GM18505 (cell line): ENCODE data around the gene EIF3L.

Experiments used
- ATAC-seq: cut with Tn5 transposase; IDR thresholded peaks from one replicate; pipeline ENCODE4 v1.9.1; 2021; ENCODE audit not compliant: unreplicated experiment
- POLR2A ChIP-seq: IDR thresholded peaks from 4 replicates; pipeline ENCODE4 v1.6.1; 2011; ENCODE audit warnings: borderline replicate concordance; ENCODE audit not compliant: insufficient read depth, insufficient read length; ENCODE audit errors: extremely low read depth

EIF3L gene

DNA sequence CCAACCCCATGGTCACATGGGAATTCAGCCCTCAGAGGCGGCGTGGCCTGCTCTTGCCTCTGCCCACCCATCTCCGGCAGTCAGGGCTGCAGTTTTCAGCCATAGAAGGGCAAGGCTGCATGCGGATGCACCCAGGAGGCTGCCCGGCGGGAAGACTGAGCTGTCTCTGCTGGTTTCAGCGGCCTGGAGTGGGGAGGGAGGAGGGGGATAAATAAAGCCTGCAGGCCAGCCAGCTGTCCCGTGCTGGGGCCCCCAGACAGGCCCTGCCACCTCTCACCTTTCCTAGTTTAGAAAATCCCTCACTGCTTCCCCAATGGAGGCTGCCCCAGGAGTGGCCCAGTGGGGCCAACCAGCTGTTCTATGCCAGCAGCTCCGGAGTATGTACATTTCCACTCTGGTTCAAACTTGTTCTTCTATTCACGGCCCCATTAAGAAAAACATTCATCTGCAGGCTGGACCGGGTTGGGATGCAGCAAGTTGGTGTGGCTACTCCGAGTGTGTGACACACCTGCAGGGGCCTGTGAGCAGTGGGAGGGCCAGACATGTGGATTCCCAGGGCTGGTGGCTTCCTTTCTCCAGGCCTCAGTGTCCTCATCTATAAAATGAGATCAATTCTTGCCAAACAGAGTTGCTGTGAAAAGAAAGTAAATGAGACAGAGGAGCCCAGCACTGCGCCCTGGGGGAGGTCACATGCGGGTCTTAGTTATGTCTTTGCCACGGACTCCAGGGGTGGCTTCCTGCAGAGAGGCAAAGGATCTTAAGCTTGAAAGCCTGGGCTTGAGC is 61.9 kb downstream of the EIF3L start:
- TF ChIP-seq POLR2A: no peak
- ATAC-seq: no peak

DNA sequence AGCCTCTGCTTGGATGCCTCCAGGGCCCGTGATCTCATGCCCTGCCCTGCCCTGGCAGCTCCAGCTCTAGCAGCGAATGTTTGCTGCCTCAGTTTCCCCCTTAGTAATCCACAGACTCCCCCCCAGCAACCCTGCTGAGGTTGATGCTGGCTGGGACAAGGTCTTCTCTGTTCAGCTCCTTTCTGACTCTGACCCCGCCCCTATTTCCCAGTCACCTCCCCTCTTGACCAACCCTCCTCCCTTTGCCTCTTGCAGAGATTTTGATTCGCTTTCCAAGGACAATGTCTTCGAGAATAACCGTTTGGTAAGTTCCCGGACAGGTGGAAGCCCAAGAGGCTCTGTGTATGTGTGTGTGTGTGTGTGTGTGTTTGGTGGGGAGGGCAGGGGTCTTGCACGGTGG is 62.5 kb downstream of the EIF3L start:
- no peak for ATAC-seq
- TF ChIP-seq POLR2A: no peak

DNA sequence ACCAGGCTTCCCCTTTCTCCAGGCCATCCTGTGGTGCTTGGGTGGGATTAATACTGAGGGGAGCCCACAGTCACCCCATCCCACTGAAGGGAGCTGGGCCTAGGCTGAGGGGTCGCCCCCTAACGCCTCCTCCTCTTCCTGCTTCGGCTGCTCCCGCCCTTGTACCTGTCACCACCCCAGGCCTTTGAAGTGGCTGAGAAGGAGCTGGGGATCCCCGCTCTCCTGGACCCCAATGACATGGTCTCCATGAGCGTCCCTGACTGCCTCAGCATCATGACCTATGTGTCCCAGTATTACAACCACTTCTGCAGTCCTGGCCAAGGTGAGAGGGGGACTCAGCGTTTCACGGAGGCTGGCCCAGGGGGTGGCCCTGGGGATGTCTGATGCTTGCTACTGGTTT is 63.0 kb downstream of the EIF3L start:
- no peak for ATAC-seq
- TF ChIP-seq POLR2A: no peak

DNA sequence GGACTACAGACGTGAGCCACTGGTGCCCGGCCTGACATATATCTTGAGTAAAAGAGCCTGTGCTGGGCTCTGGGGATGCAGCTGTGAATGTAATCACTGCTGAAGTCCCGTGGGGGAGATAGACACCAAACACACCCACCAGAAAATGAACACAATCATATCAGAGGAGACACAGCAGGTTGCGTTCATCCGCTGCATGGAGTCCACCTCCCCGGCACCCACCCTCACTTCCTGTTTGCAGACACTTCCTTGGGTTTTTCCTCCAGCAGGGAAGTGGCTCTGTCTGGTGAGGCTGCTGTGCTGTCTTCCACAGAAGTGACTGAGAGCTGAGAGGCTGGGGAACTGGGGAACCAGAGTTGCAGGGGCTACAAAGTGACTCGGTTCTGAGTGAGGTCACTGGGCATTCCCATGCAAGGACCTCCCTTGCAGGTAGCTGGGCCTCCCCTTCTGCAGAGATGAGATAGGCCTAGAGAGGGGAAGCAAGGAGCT is 64.1 kb downstream of the EIF3L start:
- no peak for ATAC-seq
- TF ChIP-seq POLR2A: no peak

DNA sequence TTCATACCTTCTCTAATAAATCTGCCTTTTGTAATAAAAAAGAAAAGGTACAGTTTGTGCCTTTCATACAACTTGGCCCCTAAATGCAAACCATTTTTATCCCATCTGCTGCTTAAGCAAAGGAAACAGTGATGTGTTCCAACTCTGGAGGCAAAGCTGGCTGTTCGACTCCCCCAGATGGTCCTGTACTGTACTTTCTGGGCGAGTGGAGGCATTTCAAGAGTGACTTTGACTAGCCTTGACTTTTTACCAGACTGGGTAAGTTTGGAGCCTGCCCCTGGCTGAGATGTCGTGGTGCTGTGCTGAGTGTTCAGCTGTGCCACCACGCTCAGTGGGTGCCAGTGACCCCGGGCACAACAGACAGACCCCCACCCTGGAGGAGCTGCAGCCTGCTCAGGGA is 67.1 kb downstream of the EIF3L start:
- no peak for ATAC-seq
- TF ChIP-seq POLR2A: no peak

DNA sequence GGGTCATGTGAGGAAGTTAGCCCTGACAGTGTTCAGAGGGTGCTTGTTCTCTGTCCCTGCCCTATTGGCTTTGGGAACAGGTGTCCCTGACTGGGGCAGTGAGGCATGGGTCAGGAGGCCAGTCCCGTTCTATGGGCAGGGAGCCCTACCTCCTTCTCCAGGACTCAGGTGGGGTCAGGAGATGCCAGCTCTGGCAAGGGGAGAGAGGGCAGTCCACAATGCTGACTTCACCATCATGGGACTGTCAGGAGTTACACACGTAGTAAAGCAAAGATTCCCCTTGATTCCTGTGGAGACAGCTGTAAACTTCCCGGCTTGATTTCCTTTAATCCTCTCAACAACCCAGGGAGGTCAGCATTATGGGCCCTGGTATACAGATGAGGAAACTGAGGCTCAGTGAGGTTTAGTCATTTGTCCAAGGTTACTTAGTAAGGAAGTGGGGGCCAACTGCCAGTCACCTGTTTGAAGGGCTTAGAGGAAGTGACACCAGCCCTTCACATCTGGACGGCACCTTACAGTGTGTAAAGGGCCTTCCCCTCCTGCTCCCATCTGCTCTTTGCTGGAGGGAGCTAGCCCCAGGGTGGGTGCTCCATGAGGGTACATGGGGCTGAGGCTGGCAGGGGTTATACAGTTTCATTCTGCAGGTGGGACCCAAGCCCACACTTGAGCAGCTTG is 68.8 kb downstream of the EIF3L start:
- ATAC-seq: no peak
- TF ChIP-seq POLR2A: no peak

DNA sequence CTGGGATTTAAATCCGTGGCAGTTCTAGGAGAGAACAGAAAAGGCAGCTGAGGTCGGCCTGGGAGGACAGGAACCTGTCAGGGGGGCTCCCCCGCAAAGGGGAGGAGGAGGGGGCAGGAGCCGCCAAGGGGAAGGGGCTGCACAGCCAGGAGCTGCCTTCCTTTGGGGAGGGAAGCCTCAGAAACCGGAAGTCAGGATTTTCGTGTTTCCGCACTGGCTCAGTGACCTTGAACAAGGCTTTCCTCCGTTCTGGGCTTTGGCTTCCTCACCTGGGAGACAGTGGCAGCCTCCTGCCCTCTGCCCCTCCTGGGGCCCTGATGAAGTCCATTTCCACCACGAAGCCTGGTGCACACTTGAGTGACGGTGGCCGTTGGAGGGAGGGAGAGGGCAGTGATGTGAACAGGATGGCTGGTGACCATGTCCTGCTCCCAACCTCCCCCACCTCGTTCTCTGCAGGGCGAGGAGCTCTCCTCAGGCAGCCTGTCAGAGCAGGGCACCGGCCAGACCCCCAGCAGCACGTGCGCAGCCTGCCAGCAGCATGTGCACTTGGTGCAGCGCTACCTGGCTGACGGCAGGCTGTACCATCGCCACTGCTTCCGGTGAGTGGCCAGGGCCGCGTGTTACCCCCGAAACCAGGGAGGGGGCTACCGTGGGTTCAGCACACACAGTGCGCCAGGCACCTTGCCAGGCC is 69.5 kb downstream of the EIF3L start:
- no peak for TF ChIP-seq POLR2A

DNA sequence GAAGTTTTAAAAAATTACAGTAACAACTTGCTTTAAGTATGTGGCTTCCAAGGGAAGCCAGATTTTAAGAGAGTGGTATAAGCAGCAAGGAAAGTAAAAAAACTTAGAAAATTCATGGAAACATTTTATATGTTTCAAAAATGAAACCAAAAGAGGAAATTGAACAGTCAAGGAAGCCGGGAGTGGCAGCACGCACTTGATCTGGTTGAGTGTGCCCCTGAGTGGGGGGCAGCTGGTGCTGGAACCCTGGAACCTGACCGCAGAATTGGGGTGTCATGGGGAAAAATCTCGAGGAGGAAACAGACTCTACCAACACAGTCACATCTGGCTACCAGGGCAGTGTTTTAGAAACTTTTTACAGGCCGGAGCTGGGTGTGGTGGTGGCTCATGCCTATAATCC is 70.9 kb downstream of the EIF3L start:
- TF ChIP-seq POLR2A: no peak
- ATAC-seq: no peak

More for the DNA sequence above, 69.5 kb downstream of the EIF3L start:
- no peak for ATAC-seq

DNA sequence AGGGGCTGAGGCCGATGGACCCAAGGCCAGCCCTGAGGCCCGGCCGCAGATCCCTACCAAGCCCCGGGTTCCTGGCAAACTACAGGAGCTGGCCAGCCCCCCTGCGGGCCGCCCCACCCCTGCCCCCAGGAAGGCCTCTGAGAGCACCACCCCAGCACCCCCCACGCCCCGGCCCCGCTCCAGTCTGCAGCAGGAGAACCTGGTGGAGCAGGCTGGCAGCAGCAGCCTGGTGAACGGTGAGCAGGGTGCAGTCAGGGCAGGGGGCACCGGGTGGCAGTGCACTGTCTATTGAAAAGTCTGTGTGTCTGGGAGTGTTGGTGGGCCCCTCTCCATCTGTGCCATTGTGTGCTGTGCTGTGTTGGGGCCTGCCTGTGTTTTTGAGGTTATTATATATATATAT is 73.0 kb downstream of the EIF3L start:
- no peak for TF ChIP-seq POLR2A
- ATAC-seq: no peak

DNA sequence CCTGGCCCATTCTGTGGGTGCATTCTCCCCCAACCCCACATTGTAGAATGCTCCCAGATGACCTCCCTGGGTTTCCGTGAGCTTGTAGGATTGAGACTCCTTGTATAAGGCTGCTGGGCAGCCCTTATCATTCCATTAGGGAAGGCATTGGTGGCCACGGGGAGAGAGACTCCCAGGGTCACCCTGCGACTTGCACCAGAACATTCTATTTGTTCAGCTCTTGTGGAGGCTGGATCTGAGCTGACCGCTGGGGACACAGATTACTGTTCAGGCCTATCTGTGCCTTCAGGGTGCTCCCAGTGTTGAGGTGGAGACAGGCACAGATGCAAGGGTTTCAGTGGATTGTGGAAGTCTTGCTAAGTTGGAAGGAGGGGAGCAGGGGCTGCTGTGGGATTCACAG is 74.7 kb downstream of the EIF3L start:
- no peak for TF ChIP-seq POLR2A
- no peak for ATAC-seq

DNA sequence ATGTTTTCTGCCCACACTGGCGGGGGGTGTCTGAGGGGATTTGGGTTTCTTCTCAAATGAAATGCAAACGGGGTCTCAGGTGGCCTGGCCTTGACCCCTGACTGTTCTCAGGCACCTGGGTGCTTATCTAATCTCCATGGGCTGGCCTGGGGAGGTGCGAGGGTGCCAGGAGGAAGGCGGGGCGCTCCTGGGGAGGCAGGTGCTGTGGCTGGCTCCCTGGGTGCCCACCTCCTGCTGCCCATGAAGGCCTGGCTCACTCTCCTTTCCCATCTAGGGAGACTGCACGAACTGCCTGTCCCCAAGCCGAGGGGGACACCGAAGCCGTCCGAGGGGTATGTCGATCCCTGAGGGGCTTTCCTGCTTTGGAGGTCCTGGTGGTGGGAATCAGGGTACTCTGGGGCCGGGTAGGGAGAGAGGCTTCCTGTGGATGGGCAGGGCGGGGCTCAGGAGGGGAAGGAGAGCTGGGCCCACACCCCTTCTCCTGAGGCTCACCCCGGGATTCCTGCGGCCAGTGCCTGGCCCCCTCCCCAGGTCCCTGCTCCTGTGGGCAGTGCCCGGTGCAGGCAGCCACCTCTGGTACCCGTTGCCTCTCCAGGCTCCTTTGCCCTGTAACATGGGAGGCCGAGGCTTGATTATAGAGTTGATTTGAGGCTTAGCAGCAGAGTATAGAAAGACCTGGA is 75.3 kb downstream of the EIF3L start:
- no peak for TF ChIP-seq POLR2A
- ATAC-seq: no peak

DNA sequence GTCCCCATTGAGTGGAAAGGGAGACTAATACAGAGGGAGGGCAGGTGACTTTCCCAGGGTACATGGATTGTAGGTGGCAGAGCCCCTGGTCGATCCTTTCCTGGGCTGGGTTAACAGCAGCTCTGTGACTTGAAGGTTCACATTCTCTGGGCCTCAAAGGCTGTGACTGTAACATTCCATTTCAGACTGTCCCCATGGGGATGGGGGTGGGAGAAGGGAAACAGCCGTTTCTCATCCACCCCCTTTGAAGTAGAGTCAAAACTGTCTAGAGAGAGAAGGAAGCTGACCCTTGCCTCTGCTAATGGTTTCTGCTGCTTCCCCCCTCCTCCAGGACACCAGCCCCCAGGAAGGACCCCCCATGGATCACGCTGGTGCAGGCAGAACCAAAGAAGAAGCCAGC is 76.1 kb downstream of the EIF3L start:
- ATAC-seq: no peak
- TF ChIP-seq POLR2A: no peak

DNA sequence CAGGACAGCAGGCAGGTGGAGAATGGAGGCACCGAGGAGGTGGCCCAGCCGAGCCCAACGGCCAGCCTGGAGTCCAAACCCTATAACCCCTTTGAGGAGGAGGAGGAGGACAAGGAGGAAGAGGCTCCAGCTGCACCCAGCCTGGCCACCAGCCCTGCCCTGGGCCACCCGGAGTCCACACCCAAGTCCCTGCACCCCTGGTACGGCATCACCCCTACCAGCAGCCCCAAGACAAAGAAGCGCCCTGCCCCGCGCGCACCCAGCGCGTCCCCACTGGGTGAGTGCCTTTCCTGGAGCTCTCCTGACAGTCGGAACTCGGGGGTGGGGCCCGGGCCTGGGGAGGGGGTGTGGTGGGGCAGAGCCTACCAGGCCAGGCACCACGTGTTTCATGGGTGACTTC is 76.5 kb downstream of the EIF3L start:
- ATAC-seq: no peak
- TF ChIP-seq POLR2A: no peak
